Retinal pigment epithelial cell (primary cell): ENCODE data around the gene BSN.

Experiments used
- DNase-seq: peaks from one replicate; pipeline ENCODE4 v3.0.0-alpha.2; 2010; ENCODE audit warnings: low read depth
- H3K4me3 ChIP-seq: 2 replicates; pipeline ENCODE4 v1.5.1; 2011; ENCODE audit warnings: mild to moderate bottlenecking, low read length, control low read depth, moderate library complexity
- CTCF ChIP-seq: conservative IDR thresholded peaks from 2 replicates; pipeline ENCODE4 v1.5.1; 2011; ENCODE audit warnings: low read depth, low read length, control low read depth, inconsistent platforms

Gene BSN

GRCh38 chr3:49554633-49555265, 472 bp downstream of the BSN start:
- TF ChIP-seq CTCF: no peak
- H3K4me3 ChIP-seq: peak overlapping the region; percentile 41
- no peak for DNase-seq

- DNase-seq: no peak
- no peak for TF ChIP-seq CTCF
- H3K4me3 ChIP-seq: no peak overlapping the region
These were observed 2.4 kb downstream of the BSN start for GRCh38 chr3:49556500-49557275.

GRCh38 chr3:49563040-49563578, 8.8 kb downstream of the BSN start:
- TF ChIP-seq CTCF: no peak
- DNase-seq: no peak
- H3K4me3 ChIP-seq: no peak overlapping the region

- H3K4me3 ChIP-seq: no peak overlapping the region
- DNase-seq: no peak
- TF ChIP-seq CTCF: no peak
These were observed 9.5 kb downstream of the BSN start for GRCh38 chr3:49563766-49564165.

DNA sequence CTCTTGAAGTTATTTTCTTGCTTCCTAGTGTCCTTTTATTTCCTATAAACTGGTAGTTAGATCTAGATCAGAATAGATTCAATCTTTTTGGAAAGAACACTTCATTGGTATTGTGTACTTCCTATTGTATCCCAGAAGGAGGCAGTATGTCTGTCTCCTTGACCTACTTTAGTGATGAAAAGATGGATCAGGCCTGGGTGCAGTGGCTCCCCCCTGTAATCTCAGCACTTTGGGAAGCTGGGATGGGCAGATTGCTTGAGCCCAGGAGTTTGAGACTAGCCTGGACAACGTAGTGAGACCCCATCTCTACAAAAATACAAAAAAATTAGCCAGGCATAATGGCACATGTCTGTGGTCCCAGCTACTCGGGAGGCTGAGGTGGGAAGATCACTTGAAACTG, 12.0 kb downstream of the BSN start:
- DNase-seq: no peak
- peak; percentile 35 for TF ChIP-seq CTCF
- H3K4me3 ChIP-seq: no peak overlapping the region

- no peak overlapping the region for H3K4me3 ChIP-seq
- no peak for DNase-seq
- no peak for TF ChIP-seq CTCF
These were observed 13.1 kb downstream of the BSN start for GRCh38 chr3:49567406-49567805.

DNA sequence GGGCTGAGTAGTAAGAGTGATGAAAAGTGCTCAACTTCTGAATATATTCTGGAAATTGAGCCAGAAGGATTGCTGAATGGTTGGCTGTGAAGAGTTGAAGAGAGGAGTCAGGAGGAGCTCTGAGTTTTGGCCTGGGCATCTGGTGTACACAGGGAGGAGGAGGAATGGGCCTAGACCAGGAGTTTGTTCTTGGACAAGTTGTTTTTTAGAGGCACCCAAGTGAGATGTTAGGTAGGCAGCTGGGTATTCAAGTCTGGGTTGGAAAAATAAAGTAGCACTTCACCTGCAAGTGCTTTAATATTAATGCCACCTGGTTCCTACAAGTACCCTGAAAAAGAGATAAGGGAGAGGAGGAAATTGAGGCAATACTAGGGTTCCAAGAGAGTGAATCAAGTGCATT, 14.7 kb downstream of the BSN start:
- no peak overlapping the region for H3K4me3 ChIP-seq

More for the DNA sequence above, 14.7 kb downstream of the BSN start:
- TF ChIP-seq CTCF: no peak
- no peak for DNase-seq
